ENCODE measurements around the gene CD300A. TPM values are rescaled to one million over a fixed set of nuclear protein-coding genes. Genes with fewer than 3 reads are reported as not detected.

Gene CD300A
- total RNA-seq, 1 donor from 2014 or later: not detected

DNA sequence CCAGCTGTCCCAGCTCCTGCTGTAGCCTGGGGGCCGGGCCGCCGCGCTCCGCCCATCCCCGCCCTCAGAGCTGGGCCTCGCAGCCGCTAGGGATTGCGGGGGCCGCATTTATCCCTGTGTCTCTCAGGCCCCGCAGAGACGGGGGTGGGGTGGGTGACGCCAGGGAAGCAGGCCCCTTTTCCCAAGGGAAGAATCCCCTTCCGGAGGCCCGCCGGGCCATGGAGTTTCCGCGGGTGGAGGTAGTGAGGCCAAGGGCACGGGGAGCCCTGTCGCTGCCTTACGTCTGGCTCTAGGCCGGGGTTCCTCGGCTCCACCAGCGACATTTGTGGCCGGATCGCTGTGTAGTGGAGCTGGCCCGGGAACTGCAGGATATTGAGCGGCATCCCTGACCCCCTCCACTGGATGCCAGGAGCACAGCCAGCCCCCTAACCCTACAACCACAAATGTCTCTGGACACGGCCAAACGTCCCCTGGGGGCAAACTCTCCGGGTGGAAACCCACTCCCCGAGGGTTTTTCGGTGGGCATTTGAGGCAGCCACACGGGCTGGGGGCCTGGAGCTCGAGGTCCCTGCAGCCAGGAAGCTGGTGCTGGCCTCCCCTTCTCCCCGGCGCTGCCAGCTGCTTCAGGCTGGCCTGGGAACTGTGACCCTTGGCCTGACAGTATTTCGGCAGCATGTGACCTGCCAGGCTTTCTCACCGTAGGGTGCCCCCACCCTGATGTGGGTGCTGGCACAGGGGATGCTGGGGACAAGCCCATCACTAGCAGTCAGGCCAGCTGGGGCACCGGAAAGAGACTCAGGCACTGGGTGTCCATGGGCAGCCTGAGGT is 12.0 kb upstream of the CD300A start:
- no peak for DNase-seq (ENCODE audit: extremely low read depth, low read depth, low spot score)

- DNase-seq (ENCODE audit: extremely low read depth, low read depth, low spot score): no peak
These were observed 11.3 kb upstream of the CD300A start for GRCh38 chr17:74455025-74455545.

DNA sequence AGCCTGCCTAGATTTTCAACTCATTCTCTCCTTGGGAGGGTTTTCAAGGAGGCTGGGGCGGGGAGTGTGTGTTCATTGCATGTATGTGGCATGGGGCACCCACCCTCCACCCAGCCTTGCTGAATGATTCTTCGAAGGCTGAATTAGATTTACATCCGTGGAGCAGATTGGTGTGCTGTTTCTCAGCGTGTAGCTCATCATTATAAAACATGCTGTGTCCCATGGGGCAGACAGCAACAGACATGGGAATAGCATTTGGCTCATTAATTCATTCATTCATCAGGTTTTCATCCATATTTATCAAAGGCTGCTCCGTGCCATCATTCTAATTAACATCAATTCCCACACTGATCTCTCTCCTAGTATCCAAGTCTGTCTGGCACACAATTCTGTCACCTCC is 10.6 kb upstream of the CD300A start:
- no peak for DNase-seq (ENCODE audit: extremely low read depth, low read depth, low spot score)

DNA sequence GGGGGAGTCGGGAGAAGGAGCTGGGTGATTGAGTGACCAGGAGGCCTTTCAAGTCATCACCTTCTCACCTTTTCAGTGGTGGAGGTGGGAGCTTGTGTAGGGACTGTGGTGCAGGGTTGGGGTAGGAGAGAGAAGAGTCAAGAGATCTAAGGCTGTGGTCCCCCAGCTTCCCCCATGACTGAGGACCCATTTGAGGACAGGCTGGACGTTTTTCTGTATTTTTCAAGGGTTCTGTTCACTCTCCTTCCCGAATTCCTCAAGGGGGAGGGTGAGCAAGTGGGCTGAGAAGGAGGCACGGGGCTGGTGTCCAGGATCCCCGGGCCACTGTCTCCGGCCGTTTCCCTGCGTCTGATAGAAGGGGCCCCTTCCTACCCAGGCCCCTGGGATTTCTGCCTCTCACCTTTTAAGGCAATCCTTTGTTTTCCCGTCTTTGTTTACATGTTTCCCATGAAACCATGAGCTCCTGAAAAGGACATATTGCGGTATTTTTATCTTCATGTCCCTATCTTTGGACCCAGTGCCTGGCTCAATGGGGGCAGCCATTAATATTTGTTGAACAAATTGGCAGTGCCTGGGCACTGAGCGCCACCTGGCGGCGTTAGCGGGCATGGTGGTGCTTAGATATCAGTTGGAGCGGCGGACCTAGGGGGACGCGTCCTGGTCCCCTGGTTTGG is 9.2 kb upstream of the CD300A start:
- DNase-seq (ENCODE audit: extremely low read depth, low read depth, low spot score): peak; percentile 14

- no peak for DNase-seq (ENCODE audit: extremely low read depth, low read depth, low spot score)
These were observed 8.6 kb upstream of the CD300A start for GRCh38 chr17:74457820-74458166.

- no peak for DNase-seq (ENCODE audit: extremely low read depth, low read depth, low spot score)
These were observed 7.6 kb upstream of the CD300A start for GRCh38 chr17:74458835-74459234.

- DNase-seq (ENCODE audit: extremely low read depth, low read depth, low spot score): no peak
These were observed 6.8 kb upstream of the CD300A start for GRCh38 chr17:74459622-74460021.

- DNase-seq (ENCODE audit: extremely low read depth, low read depth, low spot score): no peak
These were observed 6.2 kb upstream of the CD300A start for GRCh38 chr17:74460241-74460640.

DNA sequence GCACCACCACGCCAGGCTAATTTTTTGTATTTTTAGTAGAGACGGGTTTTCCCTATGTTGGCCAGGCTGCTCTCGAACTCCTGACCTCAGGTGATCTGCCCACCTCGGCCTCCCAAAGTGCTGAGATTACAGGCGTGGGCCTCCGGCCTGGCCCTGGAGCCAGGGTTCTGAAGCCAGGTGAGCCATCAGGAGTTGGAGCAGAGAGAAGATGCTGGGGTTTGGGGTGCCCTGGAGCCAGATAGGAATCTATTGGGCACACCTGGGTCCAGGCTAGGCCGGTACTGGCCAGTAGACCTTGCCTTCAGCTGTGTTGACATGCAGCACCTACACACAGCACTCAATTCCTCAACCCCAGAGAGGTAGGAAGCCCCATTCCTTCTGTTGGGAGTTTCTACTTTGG is 5.4 kb upstream of the CD300A start:
- no peak for DNase-seq (ENCODE audit: extremely low read depth, low read depth, low spot score)

GRCh38 chr17:74461611-74462010 is 4.8 kb upstream of the CD300A start:
- no peak for DNase-seq (ENCODE audit: extremely low read depth, low read depth, low spot score)

DNA sequence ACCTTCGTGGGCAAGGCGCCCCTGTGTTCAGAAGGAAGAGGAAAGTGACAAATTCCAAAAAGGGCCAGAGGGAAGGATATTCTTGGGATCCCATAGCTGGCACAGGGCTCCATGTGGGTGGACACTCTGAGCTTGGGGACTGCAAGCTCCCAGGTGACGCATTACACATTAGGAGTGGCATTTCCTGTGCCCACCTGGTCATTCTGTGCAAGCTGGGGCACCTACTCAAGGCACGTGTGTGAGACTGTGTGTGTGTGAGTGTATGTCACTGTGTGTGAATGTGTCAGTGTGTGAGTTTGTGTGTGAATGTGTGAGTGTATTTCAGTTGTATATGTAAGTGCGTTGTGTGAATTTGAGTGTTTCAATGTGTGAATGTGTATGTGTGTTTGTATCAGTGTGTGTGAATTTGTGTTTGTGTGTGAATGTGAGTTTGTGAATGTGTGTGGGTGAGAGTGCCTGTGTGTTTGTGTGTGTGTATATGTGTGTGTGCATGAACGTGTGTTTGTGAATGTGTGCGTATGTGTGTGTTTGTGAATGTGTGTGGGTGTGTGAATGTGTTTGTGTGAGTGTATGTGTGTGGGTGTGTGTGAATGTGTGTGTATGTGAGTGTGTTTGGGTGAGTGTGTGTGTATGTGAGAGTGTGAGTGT is 1.6 kb upstream of the CD300A start:
- no peak for DNase-seq (ENCODE audit: extremely low read depth, low read depth, low spot score)

DNA sequence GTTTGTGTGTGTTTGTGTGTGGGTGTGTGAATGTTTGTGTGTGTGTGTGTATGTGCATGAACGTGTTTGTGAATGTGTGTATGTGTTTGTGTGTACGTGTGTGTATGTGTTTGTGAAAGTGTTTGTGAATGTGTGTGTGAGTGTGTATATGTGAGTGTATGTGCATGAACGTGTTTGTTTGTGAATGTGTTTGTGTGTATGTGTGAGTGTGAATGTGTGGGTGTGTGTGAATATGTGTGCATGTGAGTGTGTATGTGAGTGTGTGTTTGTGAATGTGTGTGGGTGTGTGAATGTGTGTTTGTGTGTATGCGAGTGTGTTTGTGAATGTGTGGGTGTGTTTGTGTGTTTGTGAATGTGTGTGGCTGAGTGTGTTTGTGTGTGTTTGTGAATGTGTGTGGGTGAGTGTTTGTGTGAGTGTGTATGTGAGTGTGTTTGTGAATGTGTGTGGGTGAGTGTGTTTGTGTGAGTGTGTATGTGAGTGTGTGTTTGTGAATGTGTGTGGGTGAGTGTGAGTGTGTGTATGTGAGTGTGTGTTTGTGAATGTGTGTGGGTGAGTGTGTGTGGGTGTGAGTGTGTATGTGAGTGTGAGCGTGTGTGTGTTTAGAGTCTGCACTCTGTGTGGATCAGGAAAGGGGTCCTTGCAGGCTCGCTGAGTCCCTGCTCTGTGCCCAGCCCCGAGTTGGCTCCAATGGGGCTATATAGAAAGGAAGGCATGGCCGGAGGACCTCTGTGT is 890 bp upstream of the CD300A start:
- DNase-seq (ENCODE audit: extremely low read depth, low read depth, low spot score): no peak

DNA sequence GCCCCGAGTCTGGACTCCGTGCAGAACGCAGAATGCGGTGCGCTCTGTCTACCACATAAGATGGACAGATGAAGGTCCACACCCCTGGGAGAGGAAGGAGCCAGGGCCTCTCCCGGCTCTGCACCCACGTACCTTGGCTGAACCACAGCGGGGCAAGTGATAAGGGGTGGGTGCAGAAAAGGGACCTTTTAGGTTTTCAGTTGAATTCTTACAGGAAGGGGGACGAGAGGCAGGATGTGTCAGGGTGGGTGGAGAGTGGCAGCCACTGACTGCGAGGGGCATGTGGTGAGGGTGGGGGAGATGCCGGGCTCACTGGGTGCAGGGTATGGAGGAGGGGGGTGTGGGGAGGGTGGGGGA is 372 bp downstream of the CD300A start:
- DNase-seq (ENCODE audit: extremely low read depth, low read depth, low spot score): no peak

GRCh38 chr17:74467221-74467951 is 952 bp downstream of the CD300A start:
- no peak for DNase-seq (ENCODE audit: extremely low read depth, low read depth, low spot score)

DNA sequence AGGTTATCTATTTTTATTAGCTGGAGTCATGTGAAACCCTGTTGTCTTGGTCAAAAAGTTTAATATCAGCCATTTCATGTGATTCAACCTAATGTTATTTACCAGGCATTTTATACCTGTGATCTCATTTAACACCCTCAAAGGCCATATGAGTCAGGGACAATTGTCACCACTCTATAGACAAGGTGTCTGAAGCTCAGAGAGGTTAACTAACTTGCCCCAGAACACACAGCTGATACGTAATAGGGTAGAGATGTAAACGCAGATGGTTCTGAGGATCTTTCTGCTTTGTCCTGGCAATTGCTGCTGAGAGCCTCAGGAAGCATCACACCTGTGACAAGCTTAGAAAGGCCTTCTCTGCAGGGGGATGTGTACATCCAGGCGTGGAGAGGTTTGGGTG is 4.9 kb downstream of the CD300A start:
- DNase-seq (ENCODE audit: extremely low read depth, low read depth, low spot score): no peak

GRCh38 chr17:74472890-74473289 is 6.5 kb downstream of the CD300A start:
- DNase-seq (ENCODE audit: extremely low read depth, low read depth, low spot score): no peak

DNA sequence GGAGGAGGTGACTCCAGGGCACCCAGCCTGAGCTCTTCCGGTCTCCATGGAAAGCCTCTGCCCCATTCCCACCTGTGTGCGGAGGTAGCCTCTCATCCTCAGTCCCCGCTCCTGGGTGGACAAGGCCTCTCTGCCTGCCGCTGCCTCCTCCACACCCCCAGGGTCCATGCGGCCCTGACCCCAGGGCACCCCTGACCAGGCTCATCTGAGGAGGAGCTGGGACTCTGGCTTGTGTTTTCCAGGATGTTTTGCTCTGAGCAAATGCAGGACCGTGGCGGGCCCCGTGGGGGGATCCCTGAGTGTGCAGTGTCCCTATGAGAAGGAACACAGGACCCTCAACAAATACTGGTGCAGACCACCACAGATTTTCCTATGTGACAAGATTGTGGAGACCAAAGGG is 6.9 kb downstream of the CD300A start:
- DNase-seq (ENCODE audit: extremely low read depth, low read depth, low spot score): no peak

DNA sequence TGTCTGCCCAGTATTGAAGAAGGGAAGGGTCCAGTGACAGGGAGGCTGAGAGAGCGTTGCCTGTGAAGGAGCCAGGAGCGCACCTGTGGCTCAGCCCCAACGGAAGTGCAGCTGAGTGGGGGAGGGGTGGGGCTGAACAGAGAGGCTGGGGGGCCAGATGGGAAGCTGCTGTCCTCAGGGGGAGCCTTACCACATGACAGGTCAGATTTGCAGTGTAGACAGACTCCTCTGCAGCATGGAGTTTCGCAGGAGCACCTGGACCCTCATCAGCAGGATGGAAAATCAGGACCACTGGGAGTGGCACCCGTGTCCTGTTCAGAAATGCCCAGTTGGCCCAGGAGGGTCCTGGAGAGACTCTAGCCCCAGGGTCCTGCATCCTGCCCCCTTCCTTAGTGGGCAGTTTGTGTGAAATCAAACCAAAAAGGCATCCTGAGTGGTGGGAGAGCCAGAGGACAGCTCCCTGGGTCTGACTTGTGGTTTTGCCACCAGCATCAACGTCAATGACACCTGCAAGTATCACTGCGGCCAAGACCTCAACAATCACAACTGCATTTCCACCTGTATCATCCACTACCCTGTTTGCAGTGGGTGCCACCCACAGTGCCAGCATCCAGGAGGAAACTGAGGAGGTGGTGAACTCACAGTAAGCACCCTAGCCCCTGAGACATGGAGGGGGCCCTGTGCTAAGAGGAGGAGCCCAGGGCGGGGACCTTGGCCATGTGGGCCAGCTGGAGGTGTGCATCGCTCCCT is 7.8 kb downstream of the CD300A start:
- DNase-seq (ENCODE audit: extremely low read depth, low read depth, low spot score): no peak

- DNase-seq (ENCODE audit: extremely low read depth, low read depth, low spot score): no peak
These were observed 8.8 kb downstream of the CD300A start for GRCh38 chr17:74475189-74475588.

DNA sequence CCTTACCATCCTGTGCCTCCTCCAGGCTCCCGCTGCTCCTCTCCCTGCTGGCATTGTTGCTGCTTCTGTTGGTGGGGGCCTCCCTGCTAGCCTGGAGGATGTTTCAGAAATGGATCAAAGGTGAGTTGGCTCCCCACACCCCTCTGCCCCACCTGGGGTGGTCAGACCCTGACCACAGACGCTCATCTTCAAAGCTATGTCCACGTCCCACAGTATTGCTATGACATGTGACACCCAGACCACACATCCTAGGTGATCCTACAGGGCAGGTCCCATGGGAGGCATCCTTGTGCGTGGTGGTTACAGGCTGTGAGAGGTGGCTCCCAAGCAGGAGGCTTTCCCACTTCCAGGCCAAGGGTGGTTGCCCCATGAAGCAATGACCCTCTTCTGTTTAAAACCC is 11.0 kb downstream of the CD300A start:
- DNase-seq (ENCODE audit: extremely low read depth, low read depth, low spot score): no peak
